Ovary (tissue), 9 donors: ENCODE results near the gene KNL1. TPM values are rescaled to one million over a fixed set of nuclear protein-coding genes. Genes with fewer than 3 reads are reported as not detected.
"Not testable (repeated sequence)": the region's sequence is repeated elsewhere in the genome, so short reads cannot be mapped to it uniquely, and the experiment has no call there.

Experiments used
- DNase-seq, 5 donors: peaks; one replicate each; pipeline ENCODE4 v3.0.0-alpha.2; 2019 to 2020
- H3K27ac ChIP-seq, 2 donors: fragments of 200-600 bp; one replicate each; pipeline versions ENCODE4 v1.5.1 to v1.8.0; 2019 to 2022
- H3K27me3 ChIP-seq: fragments of 200-600 bp; one replicate; pipeline ENCODE4 v1.8.0; 2022
- H3K36me3 ChIP-seq: fragments of 200-600 bp; sonication (generic); one replicate; pipeline ENCODE4 v1.5.1; 2019
- H3K4me1 ChIP-seq: one replicate; pipeline ENCODE4 v1.8.1; 2013; ENCODE audit warnings: mild to moderate bottlenecking, moderate library complexity; ENCODE audit not compliant: insufficient read depth
- H3K4me3 ChIP-seq: fragments of 200-600 bp; sonication (generic); one replicate; pipeline ENCODE4 v1.5.1; 2017
- H3K9me3 ChIP-seq, 2 donors: fragments of 200-600 bp in 1 of 2; sonication (generic) in 1 of 2; one replicate each; pipeline versions ENCODE4 v1.5.1 to v1.8.1; 2013 to 2019; ENCODE audit warnings: mild to moderate bottlenecking in 1 of 2, moderate library complexity in 1 of 2
- EP300 ChIP-seq: sonication (generic); formaldehyde crosslinking; IDR thresholded peaks from one replicate; pipeline ENCODE4 v1.6.1; 2017; ENCODE audit warnings: antibody characterized with exemption
- POLR2A ChIP-seq: fragments of 450-650 bp; IDR thresholded peaks from one replicate; pipeline ENCODE4 v1.6.1; 2017; ENCODE audit warnings: antibody characterized with exemption, mild to moderate bottlenecking, moderate library complexity
- WGBS, 3 donors: extraction: QIAGEN DNeasy Blood & Tissue Kit in 1 of 3; methylation state at CpG; one replicate each; pipeline versions ENCODE4 v1.1.5 to v1.1.7; 2013 to 2017; 5-methylcytosine and 5-hydroxymethylcytosine counted together
- intact Hi-C, 4 donors: fragments of 100-400 bp; cut with DNase I; formaldehyde crosslinking; loops; one replicate each; pipeline versions ENCODE4 v1.11.0 to v1.15.1; 2022 to 2023
- polyA plus RNA-seq, 2 donors: library from polyadenylated mRNA; stranded (reverse); fragments of 200-250 nt in 1 of 2; fragments of 350-450 nt in 1 of 2; fragmentation: Illumina TruSeq in 1 of 2; extraction: RNeasy Lipid Tissue Mini Kit (QIAGEN cat#74804) in 1 of 2; gene quantifications; one replicate each; pipeline ENCODE4 v1.2.3, GENCODE V29; 2013 to 2014
- total RNA-seq, 7 donors: library from RNA; depleted of rRNA in 2 of 7; stranded (reverse); fragments of >200 nt in 2 of 7; fragmentation: NEBNext Ultra II Directional in 3 of 7; extraction: Animal tissue kit (Norgen Biotek cat#: 25700) in 3 of 7; gene quantifications; one replicate each; pipeline versions ENCODE4 v1.1.0 to v1.2.4, GENCODE V29; 2016 to 2023
- TF ChIP-seq, protein P1 (sequence below), 3 donors: fragments of 450-650 bp in 2 of 3; fragments of 200-600 bp in 1 of 3; IDR thresholded peaks; one replicate each; pipeline versions ENCODE4 v1.5.1 to v1.8.0; 2016 to 2022; ENCODE audit warnings: antibody characterized with exemption in 3 of 3, mild to moderate bottlenecking in 1 of 3
- donor health status: DM: no; HTN: no; CAD: no; lungs with moderate emphysema.
- donor health status: DM: no; HTN: no; CAD: no.
- donor health status: Bipolar disorder and iron deficiency.
- donor health status: DM: yes; HTN: yes; CAD: no.
- donor health status: DM: no; HTN: no; CAD: no.
- donor health status: DM: yes; HTN: yes; CAD: no.

The KNL1 gene
- total and polyA plus RNA-seq, 9 donors: 0.13 to 1.4 (median 0.48) TPM

DNA sequence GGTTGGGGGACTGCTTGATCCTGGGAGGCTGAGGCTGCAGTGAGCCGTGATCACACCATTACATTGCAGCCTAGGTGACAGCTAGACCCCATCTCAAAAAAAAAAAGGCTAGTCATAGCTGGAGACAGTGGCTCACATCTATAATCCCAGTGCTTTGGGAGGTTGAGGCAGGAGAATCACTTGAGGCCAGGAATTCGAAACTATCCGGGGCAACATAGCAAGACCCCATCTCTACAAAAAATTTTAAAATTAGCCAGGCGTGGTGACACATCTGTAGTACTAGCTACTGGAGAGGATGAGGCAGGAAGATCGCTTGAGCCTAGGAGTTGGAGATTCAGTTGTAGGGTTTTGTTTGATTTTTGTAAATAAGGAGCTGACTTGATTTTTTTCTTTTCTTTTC, 45.6 kb downstream of the KNL1 start:
- Histone ChIP-seq H3K4me3 (no peak overlapping the region), H3K27ac (no peak overlapping the region), H3K9me3 (no peaks in the 10 kb centered on the region), H3K4me1 (no peaks in the 10 kb centered on the region), H3K36me3 (no peaks in the 10 kb centered on the region), H3K27me3 (no peaks in the 10 kb centered on the region)
- intact Hi-C loops: no loop called here
- WGBS, 3 donors: 94 to 98% (median 95%) methylated on average over 5 of the region's 5 CpGs
- no peak for TF ChIP-seq POLR2A
- no peak for TF ChIP-seq EP300
- TF ChIP-seq, protein P1, sequence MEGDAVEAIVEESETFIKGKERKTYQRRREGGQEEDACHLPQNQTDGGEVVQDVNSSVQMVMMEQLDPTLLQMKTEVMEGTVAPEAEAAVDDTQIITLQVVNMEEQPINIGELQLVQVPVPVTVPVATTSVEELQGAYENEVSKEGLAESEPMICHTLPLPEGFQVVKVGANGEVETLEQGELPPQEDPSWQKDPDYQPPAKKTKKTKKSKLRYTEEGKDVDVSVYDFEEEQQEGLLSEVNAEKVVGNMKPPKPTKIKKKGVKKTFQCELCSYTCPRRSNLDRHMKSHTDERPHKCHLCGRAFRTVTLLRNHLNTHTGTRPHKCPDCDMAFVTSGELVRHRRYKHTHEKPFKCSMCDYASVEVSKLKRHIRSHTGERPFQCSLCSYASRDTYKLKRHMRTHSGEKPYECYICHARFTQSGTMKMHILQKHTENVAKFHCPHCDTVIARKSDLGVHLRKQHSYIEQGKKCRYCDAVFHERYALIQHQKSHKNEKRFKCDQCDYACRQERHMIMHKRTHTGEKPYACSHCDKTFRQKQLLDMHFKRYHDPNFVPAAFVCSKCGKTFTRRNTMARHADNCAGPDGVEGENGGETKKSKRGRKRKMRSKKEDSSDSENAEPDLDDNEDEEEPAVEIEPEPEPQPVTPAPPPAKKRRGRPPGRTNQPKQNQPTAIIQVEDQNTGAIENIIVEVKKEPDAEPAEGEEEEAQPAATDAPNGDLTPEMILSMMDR (IDR thresholded peaks at IDR 0.05): no peak
- no peak for DNase-seq

DNA sequence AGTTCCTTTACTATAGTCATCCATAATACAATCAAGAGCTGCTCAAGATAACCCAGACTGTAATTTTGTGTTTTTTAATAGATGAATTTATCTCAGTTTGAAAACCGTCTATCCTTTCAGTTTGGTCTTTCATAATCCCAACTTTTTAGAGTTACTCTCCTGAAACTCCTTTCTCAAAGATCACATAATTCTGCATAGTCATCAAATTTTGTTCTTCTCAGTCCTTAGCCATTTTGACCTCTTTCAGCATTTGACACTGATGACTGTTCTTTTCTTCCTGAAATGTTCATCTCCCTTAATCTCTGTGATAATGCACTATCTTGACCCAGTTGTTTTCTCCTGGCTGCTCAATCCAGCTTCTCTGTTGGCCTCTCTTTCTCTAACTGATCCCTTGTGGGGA, 53.5 kb downstream of the KNL1 start:
- WGBS, 3 donors: 92 to 96% (median 93%) methylated on average over 1 of the region's 1 CpG
- H3K4me1 ChIP-seq: no peaks in the 10 kb centered on the region
- no peaks in the 10 kb centered on the region for H3K27me3 ChIP-seq
- no peak overlapping the region for H3K4me3 ChIP-seq
- no peak overlapping the region for H3K27ac ChIP-seq
- TF ChIP-seq, protein P1 (IDR thresholded peaks at IDR 0.05): no peak
- TF ChIP-seq EP300 (no peak), POLR2A (no peak)
- no peak for DNase-seq
- no peaks in the 10 kb centered on the region for H3K36me3 ChIP-seq
- intact Hi-C loops: no loop called here
- no peaks in the 10 kb centered on the region for H3K9me3 ChIP-seq

DNA sequence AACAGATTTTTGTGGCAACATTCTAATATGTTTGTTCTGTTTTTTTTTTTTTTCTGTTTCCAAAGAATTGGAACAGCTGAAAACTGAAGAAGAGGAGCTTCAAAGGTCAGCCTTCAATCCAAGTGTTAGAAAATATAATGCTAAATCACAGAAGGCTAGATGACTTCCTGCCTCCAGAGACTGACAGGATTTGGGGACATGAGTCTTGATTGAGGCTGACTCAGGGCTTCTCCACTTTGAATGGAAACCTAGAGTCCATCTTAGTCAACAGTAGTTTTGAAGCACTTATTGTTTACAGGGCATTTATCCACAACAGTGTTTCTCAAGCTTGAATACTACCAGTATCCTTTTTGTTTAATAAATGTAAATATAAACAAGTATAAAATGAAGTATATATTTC, 56.4 kb downstream of the KNL1 start:
- H3K27ac ChIP-seq: no peak overlapping the region
- intact Hi-C loops: no loop called here
- no peaks in the 10 kb centered on the region for H3K27me3 ChIP-seq
- DNase-seq: no peak
- H3K4me1 ChIP-seq: no peaks in the 10 kb centered on the region
- H3K4me3 ChIP-seq: no peak overlapping the region
- no peak for TF ChIP-seq EP300
- TF ChIP-seq POLR2A: no peak
- TF ChIP-seq, protein P1 (IDR thresholded peaks at IDR 0.05): no peak
- no peaks in the 10 kb centered on the region for H3K36me3 ChIP-seq
- H3K9me3 ChIP-seq: no peaks in the 10 kb centered on the region

DNA sequence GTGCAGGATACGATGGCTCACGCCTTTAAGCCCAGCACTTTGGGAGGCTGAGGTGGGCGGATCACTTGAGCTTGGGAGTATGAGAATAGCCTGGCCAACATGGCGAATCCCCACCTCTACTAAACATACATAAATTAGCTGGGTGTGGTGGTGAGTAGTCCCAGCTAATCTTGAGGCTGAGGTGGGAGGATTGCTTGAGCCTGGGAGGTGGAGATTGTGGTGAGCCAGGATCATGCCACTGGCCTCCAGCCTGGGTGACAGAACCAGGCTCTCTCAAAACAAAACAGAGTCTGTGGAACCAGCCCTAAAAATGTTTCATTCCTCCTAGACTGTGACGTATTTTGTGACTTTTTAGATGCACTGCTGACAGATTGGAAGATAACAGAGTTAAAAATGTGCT, 66.6 kb downstream of the KNL1 start:
- Histone ChIP-seq H3K27me3 (no peaks in the 10 kb centered on the region), H3K36me3 (no peaks in the 10 kb centered on the region), H3K27ac (no peak overlapping the region), H3K4me1 (no peaks in the 10 kb centered on the region), H3K9me3 (no peaks in the 10 kb centered on the region), H3K4me3 (no peak overlapping the region)
- no peak for DNase-seq
- 82 to 96% (median 94%) methylated on average over 5 of the region's 5 CpGs for WGBS, 3 donors
- intact Hi-C loops: no loop called here
- no peak for TF ChIP-seq POLR2A
- TF ChIP-seq, protein P1 (IDR thresholded peaks at IDR 0.05): no peak
- no peak for TF ChIP-seq EP300

DNA sequence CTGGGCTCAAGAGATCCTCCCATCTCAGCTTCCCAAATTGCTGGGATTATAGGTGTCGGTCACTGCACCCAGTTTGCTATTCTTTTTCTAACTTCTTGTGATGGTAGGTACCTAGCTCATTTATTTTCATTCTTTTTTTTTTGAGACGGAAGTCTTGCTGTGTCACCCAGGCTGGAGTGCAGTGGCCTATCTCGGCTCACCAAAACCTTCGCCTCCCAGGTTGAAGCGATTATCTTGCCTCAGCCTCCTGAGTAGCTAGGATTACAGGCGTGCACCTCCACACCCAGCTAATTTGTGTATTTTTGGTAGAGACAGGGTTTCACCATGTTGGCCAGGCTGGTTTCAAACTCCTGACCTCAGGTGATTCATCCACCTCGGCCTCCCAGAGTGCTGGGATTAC, 70.9 kb downstream of the KNL1 start:
- H3K4me3 ChIP-seq: no peak overlapping the region
- no peaks in the 10 kb centered on the region for H3K36me3 ChIP-seq
- H3K9me3 ChIP-seq: no peaks in the 10 kb centered on the region
- intact Hi-C loops: no loop called here
- H3K27me3 ChIP-seq: no peaks in the 10 kb centered on the region
- no peak for DNase-seq
- no peak overlapping the region for H3K27ac ChIP-seq
- WGBS, 3 donors: 94 to 97% (median 95%) methylated on average over 7 of the region's 7 CpGs
- TF ChIP-seq EP300: no peak
- H3K4me1 ChIP-seq: no peaks in the 10 kb centered on the region

DNA sequence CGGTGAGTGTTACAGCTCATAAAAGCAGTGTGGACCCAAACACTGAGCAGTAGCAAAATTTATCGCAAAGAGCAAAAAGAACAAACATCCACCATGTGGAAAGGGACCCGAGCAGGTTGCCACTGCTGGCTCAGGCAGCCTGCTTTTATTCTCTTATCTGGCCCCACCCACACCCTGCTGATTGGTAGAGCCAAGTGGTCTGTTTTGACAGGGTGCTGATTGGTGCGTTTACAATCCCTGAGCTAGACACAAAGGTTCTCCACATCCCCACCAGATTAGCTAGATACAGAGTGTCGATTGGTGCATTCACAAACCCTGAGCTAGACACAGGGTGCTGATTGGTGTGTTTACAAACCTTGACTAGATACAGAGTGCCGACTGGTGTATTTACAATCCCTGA, 82.2 kb downstream of the KNL1 start:
- H3K27ac ChIP-seq, H3K4me3 ChIP-seq, H3K27me3 ChIP-seq, H3K4me1 ChIP-seq, H3K36me3 ChIP-seq, intact Hi-C loops, H3K9me3 ChIP-seq, DNase-seq: not testable (repeated sequence)
- WGBS, 3 donors: 81 to 89% (median 88%) methylated on average over 6 of the region's 6 CpGs

DNA sequence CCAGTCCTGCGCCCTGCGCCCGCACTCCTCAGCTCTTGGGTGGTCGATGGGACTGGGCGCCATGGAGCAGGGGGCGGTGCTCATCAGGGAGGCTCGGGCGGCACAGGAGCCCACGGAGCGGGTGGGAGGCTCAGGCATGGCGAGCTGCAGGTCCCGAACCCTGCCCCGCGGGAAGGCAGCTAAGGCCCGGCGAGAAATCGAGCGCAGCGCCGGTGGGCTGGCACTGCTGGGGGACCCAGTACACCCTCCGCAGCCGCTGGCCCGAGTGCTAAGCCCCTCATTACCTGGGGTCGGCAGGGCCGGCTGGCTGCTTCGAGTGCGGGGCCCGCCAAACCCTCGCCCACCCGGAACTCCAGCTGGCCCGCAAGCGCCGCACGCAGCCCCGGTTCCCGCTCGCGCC, 82.9 kb downstream of the KNL1 start:
- H3K9me3 ChIP-seq, H3K36me3 ChIP-seq, H3K27me3 ChIP-seq, intact Hi-C loops, H3K27ac ChIP-seq, H3K4me1 ChIP-seq, DNase-seq, H3K4me3 ChIP-seq: not testable (repeated sequence)
- WGBS, 3 donors: 95 to 96% (median 95%) methylated on average over 21 to 37 of the region's 38 CpGs
